ENCODE data around the gene PILRA.
"Not testable (repeated sequence)": the region's sequence is repeated elsewhere in the genome, so short reads cannot be mapped to it uniquely, and the experiment has no call there.

PILRA gene

GRCh38 chr7:100434297-100435144, 61.2 kb downstream of the PILRA start:
- DNase-seq (ENCODE audit: low spot score): no peak
- Histone ChIP-seq H3K4me3 (peak overlapping the region; percentile 96), H3K27ac (no peak overlapping the region)
- TF ChIP-seq, protein P1, sequence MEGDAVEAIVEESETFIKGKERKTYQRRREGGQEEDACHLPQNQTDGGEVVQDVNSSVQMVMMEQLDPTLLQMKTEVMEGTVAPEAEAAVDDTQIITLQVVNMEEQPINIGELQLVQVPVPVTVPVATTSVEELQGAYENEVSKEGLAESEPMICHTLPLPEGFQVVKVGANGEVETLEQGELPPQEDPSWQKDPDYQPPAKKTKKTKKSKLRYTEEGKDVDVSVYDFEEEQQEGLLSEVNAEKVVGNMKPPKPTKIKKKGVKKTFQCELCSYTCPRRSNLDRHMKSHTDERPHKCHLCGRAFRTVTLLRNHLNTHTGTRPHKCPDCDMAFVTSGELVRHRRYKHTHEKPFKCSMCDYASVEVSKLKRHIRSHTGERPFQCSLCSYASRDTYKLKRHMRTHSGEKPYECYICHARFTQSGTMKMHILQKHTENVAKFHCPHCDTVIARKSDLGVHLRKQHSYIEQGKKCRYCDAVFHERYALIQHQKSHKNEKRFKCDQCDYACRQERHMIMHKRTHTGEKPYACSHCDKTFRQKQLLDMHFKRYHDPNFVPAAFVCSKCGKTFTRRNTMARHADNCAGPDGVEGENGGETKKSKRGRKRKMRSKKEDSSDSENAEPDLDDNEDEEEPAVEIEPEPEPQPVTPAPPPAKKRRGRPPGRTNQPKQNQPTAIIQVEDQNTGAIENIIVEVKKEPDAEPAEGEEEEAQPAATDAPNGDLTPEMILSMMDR (IDR thresholded peaks at IDR 0.05): no peak

- Histone ChIP-seq H3K4me3 (peak overlapping the region; percentile 96), H3K27ac (peak overlapping the region; percentile 84 to 98)
- DNase-seq (ENCODE audit: low spot score): no peak
- TF ChIP-seq, protein P1 (IDR thresholded peaks at IDR 0.05): no peak
Observed at GRCh38 chr7:100435401-100436304, 62.4 kb downstream of the PILRA start.

DNA sequence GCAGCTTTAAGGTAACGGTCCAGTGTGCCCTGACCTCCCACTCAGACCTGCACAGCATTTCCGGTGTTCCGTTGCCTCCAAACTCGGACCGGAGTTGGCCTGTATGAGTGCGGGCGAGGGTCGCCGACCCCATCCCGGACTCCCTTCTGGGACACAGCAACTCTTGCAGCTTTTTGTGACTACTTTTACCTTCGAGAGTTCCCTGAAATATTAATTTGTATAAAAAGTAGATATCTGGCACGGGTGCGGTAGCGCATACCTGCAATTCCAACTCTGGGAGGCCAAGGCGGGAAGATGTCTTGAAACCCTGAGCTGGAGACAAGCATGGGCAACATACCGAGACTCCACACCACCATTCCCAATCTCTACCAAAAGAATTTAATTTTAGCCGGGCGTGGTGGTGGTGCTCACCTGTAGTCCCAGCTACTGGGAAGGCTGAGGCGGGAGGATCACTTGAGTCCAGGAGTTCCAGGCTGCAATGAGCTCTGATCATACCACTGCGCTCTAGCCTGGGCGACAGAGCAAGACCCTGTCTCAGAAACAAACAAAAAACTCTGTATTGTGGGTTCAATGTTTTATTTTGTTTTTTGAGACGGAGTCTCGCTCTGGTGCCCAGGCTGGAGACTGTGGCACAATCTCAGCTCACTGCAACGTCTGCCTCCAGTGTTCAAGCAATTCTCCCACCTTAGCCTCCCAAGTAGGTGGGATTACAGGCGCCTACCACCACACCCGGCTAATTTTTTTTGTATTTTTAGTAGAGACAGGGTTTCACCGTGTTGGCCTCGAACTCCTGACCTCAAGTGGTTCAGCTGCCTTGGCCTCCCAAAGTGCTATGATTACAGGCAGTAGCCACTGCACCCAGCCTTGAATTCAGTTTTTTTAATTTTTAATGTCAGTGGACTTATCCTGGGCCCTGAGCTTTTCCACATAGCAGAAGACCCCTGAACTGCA, 64.1 kb downstream of the PILRA start:
- Histone ChIP-seq H3K27ac (peak overlapping the region in 1 of 2 donors; percentile 98), H3K4me3 (peak overlapping the region; percentile 96)
- TF ChIP-seq, protein P1 (IDR thresholded peaks at IDR 0.05): no peak
- no peak for DNase-seq (ENCODE audit: low spot score)

DNA sequence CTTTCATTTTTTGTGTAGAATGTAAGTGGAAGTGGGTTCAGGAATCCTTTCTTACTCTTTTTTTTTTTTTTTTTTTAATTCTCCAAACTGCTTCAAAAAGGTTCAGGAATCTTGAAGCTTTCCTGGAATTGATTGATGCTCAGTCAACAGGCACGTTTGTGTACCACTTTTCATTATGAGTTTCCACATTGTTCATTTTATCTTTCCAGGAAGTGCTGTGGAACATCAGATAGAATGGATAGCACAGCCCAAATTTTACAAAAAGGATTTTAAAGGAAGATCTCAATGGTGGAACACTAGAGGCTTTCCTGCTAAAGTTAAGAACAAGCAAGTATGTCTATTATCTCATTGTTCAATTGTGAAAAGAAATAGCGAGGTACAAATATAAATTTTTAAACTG, 64.9 kb downstream of the PILRA start:
- Histone ChIP-seq H3K4me3 (no peak overlapping the region), H3K27ac (no peak overlapping the region)
- DNase-seq (ENCODE audit: low spot score): no peak
- TF ChIP-seq, protein P1 (IDR thresholded peaks at IDR 0.05): no peak

DNA sequence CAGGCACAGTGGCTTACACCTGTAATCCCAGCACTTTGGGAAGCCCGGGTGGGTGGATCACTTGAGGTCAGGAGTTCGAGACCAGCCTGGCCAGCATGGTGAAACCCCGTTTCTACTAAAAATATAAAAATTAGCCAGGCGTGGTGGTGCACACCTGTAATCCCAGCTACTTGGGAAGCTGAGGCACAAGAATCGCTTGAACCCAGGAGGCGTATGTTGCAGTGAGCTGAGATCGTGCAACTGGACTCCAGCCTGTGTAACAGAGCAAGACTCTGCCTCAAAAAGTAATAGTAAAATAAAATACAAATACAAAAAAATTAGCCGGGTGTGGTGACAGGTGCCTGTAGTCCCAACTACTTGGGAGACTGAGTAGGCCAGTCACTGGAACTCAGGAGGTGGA, 65.4 kb downstream of the PILRA start:
- not testable (repeated sequence) for H3K27ac ChIP-seq; DNase-seq (ENCODE audit: low spot score); H3K4me3 ChIP-seq

GRCh38 chr7:100439244-100439643, 66.0 kb downstream of the PILRA start:
- not testable (repeated sequence) for H3K27ac ChIP-seq; H3K4me3 ChIP-seq; DNase-seq (ENCODE audit: low spot score)

- no peak for DNase-seq (ENCODE audit: low spot score)
- H3K4me3 ChIP-seq: no peak overlapping the region
- H3K27ac ChIP-seq: no peak overlapping the region
- TF ChIP-seq, protein P1 (IDR thresholded peaks at IDR 0.05): no peak
Observed at GRCh38 chr7:100441641-100442535, 68.6 kb downstream of the PILRA start.
